Measurements from ENCODE around the gene NAPA.
A peak's percentile ranks its signal among the peaks of the same experiment; 100 is the strongest.

NAPA gene

GRCh38 chr19:47539747-47540311, 25.0 kb upstream of the NAPA start:
- peaks cover 0 to 5% of the 10 kb centered on the region in 2 donors for H3K9me3 Mint-ChIP-seq
- no peak overlapping the region for H3K4me3 Mint-ChIP-seq
- peak overlapping the region; percentile 31 for H3K27ac Mint-ChIP-seq
- H3K4me1 Mint-ChIP-seq = peaks cover 5 to 6% of the 10 kb centered on the region in 2 donors
- DNase-seq (no peak), ATAC-seq (replicated peaks) (no peak)
- H3K36me3 Mint-ChIP-seq = no peaks in the 10 kb centered on the region
- H3K27me3 Mint-ChIP-seq = peaks cover 51 to 58% of the 10 kb centered on the region in 2 donors

- Mint-ChIP-seq H3K27ac (no peak overlapping the region), H3K4me1 (peaks cover 5 to 6% of the 10 kb centered on the region in 2 donors), H3K4me3 (no peak overlapping the region), H3K9me3 (peaks cover 0 to 5% of the 10 kb centered on the region in 2 donors), H3K27me3 (peaks cover 41 to 53% of the 10 kb centered on the region in 2 donors), H3K36me3 (no peaks in the 10 kb centered on the region)
- DNase-seq (no peak), ATAC-seq (replicated peaks) (no peak)
Observed at GRCh38 chr19:47538812-47539211, 23.9 kb upstream of the NAPA start.

DNA sequence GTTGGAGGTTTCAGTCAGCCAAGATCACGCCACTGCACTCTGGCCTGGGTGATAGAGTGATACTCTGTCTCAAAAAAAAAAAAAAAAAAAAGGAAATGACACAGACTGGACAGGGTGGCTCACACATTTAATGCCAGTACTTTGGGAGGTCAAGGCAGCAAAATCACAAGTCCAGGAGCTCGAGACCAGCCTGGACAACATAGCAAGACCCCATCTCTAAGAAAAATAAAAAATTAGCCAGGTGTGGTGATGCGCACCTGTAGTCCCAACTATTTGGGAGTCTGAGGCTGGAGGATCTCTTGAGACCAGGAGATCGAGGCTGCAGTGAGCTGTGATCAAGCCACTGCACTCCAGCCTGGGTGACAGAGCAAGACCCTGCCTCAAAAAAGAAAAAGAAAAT, 22.6 kb upstream of the NAPA start:
- H3K9me3 Mint-ChIP-seq = peaks cover 0 to 5% of the 10 kb centered on the region in 2 donors
- ATAC-seq (replicated peaks) (no peak), DNase-seq (no peak)
- H3K4me3 Mint-ChIP-seq = no peak overlapping the region
- peaks cover 36 to 48% of the 10 kb centered on the region in 2 donors for H3K27me3 Mint-ChIP-seq
- H3K27ac Mint-ChIP-seq = no peak overlapping the region
- peaks cover 5 to 6% of the 10 kb centered on the region in 2 donors for H3K4me1 Mint-ChIP-seq
- no peaks in the 10 kb centered on the region for H3K36me3 Mint-ChIP-seq

DNA sequence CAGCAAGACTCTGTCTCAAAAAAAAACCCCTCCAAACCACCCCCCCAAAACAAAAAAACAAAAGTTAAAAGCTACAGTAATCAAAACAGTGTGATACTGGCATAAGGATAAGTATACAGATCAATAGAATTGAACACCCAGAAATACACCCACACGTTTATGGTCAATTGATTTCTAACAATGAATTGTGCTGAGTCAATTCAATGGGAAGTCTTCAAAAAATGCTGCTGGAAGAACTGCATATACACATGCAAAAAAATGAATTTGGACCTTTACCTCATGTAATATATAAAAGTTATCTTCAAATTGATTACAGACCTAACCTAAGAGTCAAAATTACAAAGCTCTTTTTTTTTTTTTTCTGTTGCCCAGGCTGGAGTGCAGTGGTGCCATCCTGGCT, 19.8 kb upstream of the NAPA start:
- Mint-ChIP-seq H3K27ac (no peak overlapping the region), H3K27me3 (peaks cover 30 to 59% of the 10 kb centered on the region in 2 donors), H3K9me3 (peaks cover 0 to 5% of the 10 kb centered on the region in 2 donors), H3K4me1 (peaks cover 0 to 2% of the 10 kb centered on the region in 2 donors), H3K4me3 (no peak overlapping the region), H3K36me3 (no peaks in the 10 kb centered on the region)
- DNase-seq (no peak), ATAC-seq (replicated peaks) (no peak)

DNA sequence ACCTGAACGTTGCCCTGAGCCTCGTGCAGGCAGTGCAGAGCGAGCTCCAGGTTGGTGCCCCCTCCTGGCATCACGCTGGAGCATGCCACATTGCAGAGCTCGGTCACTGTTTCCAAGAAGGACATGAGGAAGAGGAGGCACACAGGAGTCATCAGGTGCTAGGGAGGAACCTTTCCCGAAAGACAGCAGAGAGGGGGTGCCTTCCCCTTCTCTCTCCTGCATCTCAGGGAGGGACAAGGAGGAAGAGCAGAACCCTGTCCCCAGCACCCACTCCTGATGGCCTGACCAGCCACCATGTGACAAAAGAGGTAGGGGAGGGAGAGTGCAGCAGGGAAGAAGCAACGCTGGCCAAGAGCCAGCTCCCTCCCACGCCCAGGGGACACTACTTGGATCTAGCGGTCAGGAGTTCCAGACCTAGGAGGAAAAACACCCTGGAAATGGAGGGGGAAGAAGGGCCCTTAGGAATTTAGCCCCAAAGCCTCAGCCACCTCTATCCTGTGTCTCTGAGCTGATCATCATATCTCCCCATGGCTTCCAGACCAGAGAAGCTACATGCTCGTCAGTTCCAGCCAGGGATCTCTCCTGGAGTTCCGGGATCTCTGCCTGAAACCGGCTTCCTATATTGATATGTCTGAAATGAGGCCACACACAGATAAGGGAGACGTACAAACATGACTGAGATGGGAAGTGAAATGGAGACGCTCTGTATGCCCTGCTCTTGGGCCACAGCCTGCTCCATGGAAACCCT, 17.0 kb upstream of the NAPA start:
- Mint-ChIP-seq H3K4me3 (no peak overlapping the region), H3K4me1 (no peaks in the 10 kb centered on the region), H3K27ac (no peak overlapping the region), H3K36me3 (no peaks in the 10 kb centered on the region), H3K9me3 (peaks cover 0 to 5% of the 10 kb centered on the region in 2 donors), H3K27me3 (peaks cover 18 to 42% of the 10 kb centered on the region in 2 donors)
- DNase-seq = no peak
- ATAC-seq (replicated peaks) = no peak

GRCh38 chr19:47529018-47529742, 14.3 kb upstream of the NAPA start:
- no peaks in the 10 kb centered on the region for H3K9me3 Mint-ChIP-seq
- H3K4me1 Mint-ChIP-seq = no peaks in the 10 kb centered on the region
- no peak for ATAC-seq (replicated peaks)
- H3K27me3 Mint-ChIP-seq = peaks cover 19 to 36% of the 10 kb centered on the region in 2 donors
- no peak overlapping the region for H3K4me3 Mint-ChIP-seq
- no peaks in the 10 kb centered on the region for H3K36me3 Mint-ChIP-seq
- H3K27ac Mint-ChIP-seq = no peak overlapping the region
- DNase-seq = no peak

GRCh38 chr19:47526798-47527197, 11.9 kb upstream of the NAPA start:
- no peak overlapping the region for H3K4me3 Mint-ChIP-seq
- ATAC-seq (replicated peaks) (no peak), DNase-seq (no peak)
- no peaks in the 10 kb centered on the region for H3K36me3 Mint-ChIP-seq
- H3K4me1 Mint-ChIP-seq = peaks cover 7 to 11% of the 10 kb centered on the region in 2 donors
- H3K27ac Mint-ChIP-seq = no peak overlapping the region
- no peaks in the 10 kb centered on the region for H3K9me3 Mint-ChIP-seq
- H3K27me3 Mint-ChIP-seq = peaks cover 29 to 40% of the 10 kb centered on the region in 2 donors

- ATAC-seq (replicated peaks) = no peak
- peaks cover 18 to 38% of the 10 kb centered on the region in 2 donors for H3K4me1 Mint-ChIP-seq
- no peak for DNase-seq
- H3K9me3 Mint-ChIP-seq = no peaks in the 10 kb centered on the region
- H3K4me3 Mint-ChIP-seq = no peak overlapping the region
- H3K27me3 Mint-ChIP-seq = peaks cover 32 to 45% of the 10 kb centered on the region in 2 donors
- H3K27ac Mint-ChIP-seq = peak overlapping the region; percentile 70
- no peaks in the 10 kb centered on the region for H3K36me3 Mint-ChIP-seq
Observed at GRCh38 chr19:47523473-47523872, 8.6 kb upstream of the NAPA start.

DNA sequence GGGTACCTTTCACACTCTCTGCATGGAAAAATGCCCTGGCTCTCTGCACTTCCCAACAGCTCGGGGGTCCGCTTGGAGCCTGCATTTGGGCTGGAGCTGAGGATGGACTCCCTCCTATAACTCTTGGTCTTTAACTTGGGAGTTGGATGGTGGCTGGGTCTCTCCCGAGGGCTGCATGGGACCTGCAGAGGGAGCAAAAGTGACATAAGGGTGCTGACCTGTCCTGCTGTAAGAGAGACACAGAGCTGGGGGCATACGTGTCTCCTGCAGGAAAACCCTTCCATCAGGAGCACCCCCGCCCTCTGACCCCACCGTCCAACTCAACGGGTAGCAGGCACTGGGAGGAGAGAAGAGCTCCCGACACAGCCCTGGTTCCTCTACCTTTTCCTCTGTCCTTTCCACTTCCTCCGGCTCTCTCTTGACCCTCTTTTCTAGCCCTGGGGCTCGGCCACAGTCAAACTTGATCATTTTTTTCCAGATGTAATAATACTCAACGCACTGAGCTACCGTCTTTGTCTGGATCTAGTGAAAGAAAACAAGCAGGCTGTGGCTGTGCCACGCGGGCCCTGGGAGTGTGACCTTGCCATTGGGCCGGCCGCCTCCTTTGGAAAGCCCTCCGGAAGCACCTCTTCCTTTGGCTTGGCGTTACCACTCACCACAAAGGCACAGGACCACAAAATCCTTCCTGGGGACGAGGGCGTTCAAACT, 6.8 kb upstream of the NAPA start:
- Mint-ChIP-seq H3K4me3 (no peak overlapping the region), H3K9me3 (no peaks in the 10 kb centered on the region), H3K27ac (no peak overlapping the region), H3K36me3 (no peaks in the 10 kb centered on the region), H3K27me3 (peaks cover 25 to 39% of the 10 kb centered on the region in 2 donors), H3K4me1 (peaks cover 29 to 55% of the 10 kb centered on the region in 2 donors)
- no peak for ATAC-seq (replicated peaks)
- no peak for DNase-seq

DNA sequence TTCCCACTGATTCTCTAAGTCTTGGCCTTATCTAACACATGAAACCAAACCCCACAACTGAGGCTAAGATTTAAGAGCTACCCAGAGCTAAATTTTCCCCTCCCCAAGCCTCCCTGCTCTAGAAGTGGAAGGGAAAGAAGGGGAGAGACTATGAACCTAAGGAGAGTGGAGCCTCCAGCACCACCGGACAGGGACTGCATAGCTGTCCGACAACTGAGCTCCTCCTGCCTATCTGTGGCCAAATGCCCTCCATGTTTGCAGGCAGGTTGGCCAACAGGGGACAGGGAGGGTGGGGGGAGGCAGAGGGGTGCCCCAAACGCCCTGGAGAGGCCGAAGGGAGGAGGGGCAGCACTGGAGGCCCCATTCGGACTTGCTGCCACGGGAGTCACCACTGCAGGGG, 6.0 kb upstream of the NAPA start:
- Mint-ChIP-seq H3K4me1 (peaks cover 31 to 62% of the 10 kb centered on the region in 2 donors), H3K4me3 (no peak overlapping the region), H3K9me3 (no peaks in the 10 kb centered on the region), H3K27me3 (peaks cover 21 to 33% of the 10 kb centered on the region in 2 donors), H3K27ac (no peak overlapping the region), H3K36me3 (no peaks in the 10 kb centered on the region)
- DNase-seq = no peak
- ATAC-seq (replicated peaks) = no peak

GRCh38 chr19:47520343-47520806, 5.5 kb upstream of the NAPA start:
- Mint-ChIP-seq H3K36me3 (no peaks in the 10 kb centered on the region), H3K27me3 (peaks cover 21 to 33% of the 10 kb centered on the region in 2 donors), H3K4me3 (no peak overlapping the region), H3K27ac (peak overlapping the region; percentile 62), H3K9me3 (no peaks in the 10 kb centered on the region), H3K4me1 (peaks cover 33 to 67% of the 10 kb centered on the region in 2 donors)
- DNase-seq (no peak), ATAC-seq (replicated peaks) (no peak)

GRCh38 chr19:47518854-47519253, 4.0 kb upstream of the NAPA start:
- H3K4me3 Mint-ChIP-seq = peak overlapping the region in 1 of 2 donors; percentile 0
- H3K9me3 Mint-ChIP-seq = no peaks in the 10 kb centered on the region

GRCh38 chr19:47518139-47518538, 3.3 kb upstream of the NAPA start:
- peaks cover 41 to 78% of the 10 kb centered on the region in 2 donors for H3K4me1 Mint-ChIP-seq
- ATAC-seq (replicated peaks) (peak; percentile 46 to 54), DNase-seq (peak; percentile 81)
- H3K4me3 Mint-ChIP-seq = peak overlapping the region; percentile 39 to 41
- peaks cover 6 to 11% of the 10 kb centered on the region in 2 donors for H3K36me3 Mint-ChIP-seq
- H3K27ac Mint-ChIP-seq = peak overlapping the region; percentile 82
- no peaks in the 10 kb centered on the region for H3K9me3 Mint-ChIP-seq
- H3K27me3 Mint-ChIP-seq = peaks cover 9 to 22% of the 10 kb centered on the region in 2 donors

More at GRCh38 chr19:47518854-47519253, 4.0 kb upstream of the NAPA start:
- Mint-ChIP-seq H3K4me1 (peaks cover 41 to 78% of the 10 kb centered on the region in 2 donors), H3K27ac (no peak overlapping the region), H3K27me3 (peaks cover 16 to 29% of the 10 kb centered on the region in 2 donors), H3K36me3 (peaks cover 6 to 10% of the 10 kb centered on the region in 2 donors)
- no peak for DNase-seq
- no peak for ATAC-seq (replicated peaks)

Data from stimulated activated naive B cell treated with anti-CD40 and anti-IgM and Interleukin-4, amounts not matched to agents 10 μg/mL and 1 μg/mL and 100 μg/mL, for 72 hours (primary cell).